Neural progenitor cell (in vitro differentiated cells): ENCODE measurements around the gene TRAIP.

Experiments
- CTCF ChIP-seq: fragments of 200-600 bp; sonication (generic); IDR thresholded peaks from 2 replicates; pipeline ENCODE4 v1.5.1; 2017; ENCODE audit warnings: antibody characterized with exemption, mild to moderate bottlenecking
- EZH2 ChIP-seq: fragments of 200-600 bp; sonication (generic); IDR thresholded peaks from 2 replicates; pipeline ENCODE4 v1.6.1; 2017; ENCODE audit warnings: antibody characterized with exemption, mild to moderate bottlenecking, moderate library complexity
- EZH2phosphoT487 ChIP-seq: fragments of 200-600 bp; sonication (generic); IDR thresholded peaks from 2 replicates; pipeline ENCODE4 v1.6.1; 2017; ENCODE audit warnings: antibody characterized with exemption

GRCh38 chr3:49812916-49813496 is 43.4 kb downstream of the TRAIP start:
- TF ChIP-seq EZH2, result no peak
- TF ChIP-seq CTCF, result no peak
- no peak for TF ChIP-seq EZH2phosphoT487
